GM13977 (cell line): ENCODE data around the gene CDH23.
A peak's percentile ranks its signal among the peaks of the same experiment; 100 is the strongest.

Experiments
- DNase-seq: peaks from one replicate; pipeline ENCODE4 v3.0.0; 2012; ENCODE audit warnings: low spot score
- in situ Hi-C: fragments of 300-500 bp; cut with MboI; formaldehyde crosslinking; loops from one replicate; pipeline ENCODE4 v1.12.0; 2022; ENCODE audit warnings: low sequenced_read_pairs, low pct_unique_long_range_greater_than_20kb, mixed read lengths, inconsistent platforms; ENCODE audit not compliant: unreplicated experiment
- TF ChIP-seq, protein P1 (sequence below): IDR thresholded peaks from 2 replicates; pipeline ENCODE4 v1.5.1; 2012; ENCODE audit warnings: mild to moderate bottlenecking, control low read depth; ENCODE audit not compliant: insufficient read depth; ENCODE audit errors: extremely low read depth, missing control alignments

Gene CDH23

DNA sequence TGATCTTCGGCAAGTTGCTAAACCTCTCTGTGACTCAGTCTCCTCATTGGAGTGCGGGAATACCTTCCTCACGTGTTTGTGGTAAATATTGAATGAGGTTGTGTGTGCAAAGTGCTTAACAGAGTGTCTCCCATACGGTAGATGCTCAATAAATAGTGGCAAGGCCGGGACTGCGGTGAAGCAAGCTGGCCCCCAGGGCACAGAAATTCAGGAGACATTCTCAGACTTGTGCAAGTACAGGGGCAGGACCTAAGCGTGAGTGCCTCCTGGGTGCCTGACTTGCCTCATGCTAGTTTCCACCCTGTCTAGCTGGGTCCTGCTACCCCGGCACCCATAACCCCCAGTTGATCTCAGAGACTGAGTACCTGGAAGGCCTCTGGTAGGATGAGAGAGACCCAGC lies 97.8 kb downstream of the CDH23 start:
- TF ChIP-seq, protein P1, sequence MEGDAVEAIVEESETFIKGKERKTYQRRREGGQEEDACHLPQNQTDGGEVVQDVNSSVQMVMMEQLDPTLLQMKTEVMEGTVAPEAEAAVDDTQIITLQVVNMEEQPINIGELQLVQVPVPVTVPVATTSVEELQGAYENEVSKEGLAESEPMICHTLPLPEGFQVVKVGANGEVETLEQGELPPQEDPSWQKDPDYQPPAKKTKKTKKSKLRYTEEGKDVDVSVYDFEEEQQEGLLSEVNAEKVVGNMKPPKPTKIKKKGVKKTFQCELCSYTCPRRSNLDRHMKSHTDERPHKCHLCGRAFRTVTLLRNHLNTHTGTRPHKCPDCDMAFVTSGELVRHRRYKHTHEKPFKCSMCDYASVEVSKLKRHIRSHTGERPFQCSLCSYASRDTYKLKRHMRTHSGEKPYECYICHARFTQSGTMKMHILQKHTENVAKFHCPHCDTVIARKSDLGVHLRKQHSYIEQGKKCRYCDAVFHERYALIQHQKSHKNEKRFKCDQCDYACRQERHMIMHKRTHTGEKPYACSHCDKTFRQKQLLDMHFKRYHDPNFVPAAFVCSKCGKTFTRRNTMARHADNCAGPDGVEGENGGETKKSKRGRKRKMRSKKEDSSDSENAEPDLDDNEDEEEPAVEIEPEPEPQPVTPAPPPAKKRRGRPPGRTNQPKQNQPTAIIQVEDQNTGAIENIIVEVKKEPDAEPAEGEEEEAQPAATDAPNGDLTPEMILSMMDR = no peak
- DNase-seq = no peak
- in situ Hi-C loops = no loop called here

DNA sequence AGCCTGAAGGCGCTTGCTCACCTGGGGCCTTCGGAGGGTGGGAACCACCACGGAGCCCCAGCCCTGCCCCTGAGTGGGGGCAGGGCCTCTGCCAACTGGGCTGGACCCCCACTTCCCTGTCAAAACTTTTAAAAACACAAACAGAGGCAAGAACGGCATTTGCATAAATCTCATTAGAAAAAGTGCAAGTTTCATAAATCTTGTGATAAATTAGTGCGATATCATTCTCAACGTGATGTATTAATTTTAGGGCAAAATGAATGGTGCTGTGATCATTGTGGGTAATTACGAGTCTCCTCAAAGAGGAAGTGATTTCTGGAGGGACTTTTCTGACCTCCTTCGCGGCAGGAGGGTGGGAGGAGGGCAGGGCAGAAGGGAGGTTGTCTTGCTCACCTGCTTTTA lies 98.3 kb downstream of the CDH23 start:
- peak; percentile 71 for DNase-seq
- in situ Hi-C loops = no loop called here
- TF ChIP-seq, protein P1 = no peak

- in situ Hi-C loops = no loop called here
These were observed 100.4 kb downstream of the CDH23 start for GRCh38 chr10:71496927-71497762.

GRCh38 chr10:71497763-71498326 lies 101.1 kb downstream of the CDH23 start:
- in situ Hi-C loops = no loop called here
- no peak for DNase-seq
- TF ChIP-seq, protein P1 = no peak

More at GRCh38 chr10:71496927-71497762, 100.4 kb downstream of the CDH23 start:
- TF ChIP-seq, protein P1 = no peak
- no peak for DNase-seq

DNA sequence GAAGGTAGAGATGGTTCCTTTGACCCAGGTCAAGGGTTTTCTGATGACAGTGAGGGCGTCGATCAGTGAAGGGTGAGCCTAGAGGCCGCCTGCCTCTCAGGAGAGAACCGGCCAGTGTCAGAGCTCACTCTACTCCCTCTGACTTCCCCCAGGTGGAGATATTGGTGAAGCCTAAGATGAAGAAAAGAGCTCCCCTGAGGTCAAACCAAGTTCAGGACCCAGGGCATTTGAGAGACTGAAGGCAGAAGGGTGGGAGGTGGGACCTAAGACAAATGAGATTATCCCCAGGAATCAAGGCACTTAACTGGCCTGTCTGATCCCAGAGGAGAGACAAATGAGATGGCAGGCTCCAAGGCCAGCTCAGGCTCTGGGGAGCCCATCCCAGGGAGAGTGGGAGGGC lies 104.7 kb downstream of the CDH23 start:
- TF ChIP-seq, protein P1 = no peak
- in situ Hi-C loops = no loop called here
- DNase-seq = no peak

DNA sequence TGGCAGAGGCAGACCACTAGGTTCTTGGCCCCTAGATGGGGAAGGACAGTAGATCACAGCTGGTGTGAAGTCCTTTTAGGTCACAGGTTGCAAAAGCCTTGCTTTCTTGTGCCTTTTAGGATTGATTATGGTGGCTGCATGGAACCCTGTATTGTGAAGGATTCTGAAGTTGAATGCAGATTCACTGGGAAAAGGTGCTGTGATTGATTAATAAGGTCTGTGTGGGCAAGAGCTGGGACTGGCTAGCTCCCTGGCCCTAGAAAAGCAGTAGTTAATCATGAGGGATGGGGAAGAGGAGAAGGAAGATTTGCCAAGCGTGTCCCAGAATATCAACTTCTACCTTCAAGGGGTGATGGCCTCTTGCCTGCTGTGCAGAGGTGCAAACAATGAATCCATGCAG lies 105.5 kb downstream of the CDH23 start:
- in situ Hi-C loops = no loop called here
- TF ChIP-seq, protein P1 = no peak
- DNase-seq = no peak
